Gastrocnemius medialis (tissue), 4 donors: ENCODE measurements around the gene CHRNA9. TPM values are rescaled to one million over a fixed set of nuclear protein-coding genes. Genes with fewer than 3 reads are reported as not detected.

Experiments used
- ATAC-seq, 2 donors: fragments of 150-250 bp; one replicate each; pipeline ENCODE4 v1.9.1; 2016
- DNase-seq, 2 donors: peaks; one replicate each; pipeline ENCODE4 v3.0.0-alpha.2; 2019
- H3K27ac ChIP-seq, 4 donors: fragments of 200-600 bp; sonication (generic); 1 replicate in 1 of 4; 2 replicates in 3 of 4; pipeline ENCODE4 v1.5.1; 2016 to 2018; ENCODE audit warnings: mild to moderate bottlenecking in 2 of 4, moderate library complexity in 1 of 4
- H3K27me3 ChIP-seq, 3 donors: fragments of 200-600 bp; sonication (generic) in 2 of 3; 1 replicate in 1 of 3; 2 replicates in 2 of 3; pipeline versions ENCODE4 v1.5.1 to v1.6.0; 2016 to 2019; ENCODE audit warnings: mild to moderate bottlenecking in 1 of 3, moderate library complexity in 1 of 3
- H3K36me3 ChIP-seq, 2 donors: fragments of 200-600 bp; sonication (generic) in 1 of 2; one replicate each; pipeline ENCODE4 v1.5.1; 2017 to 2018
- H3K4me1 ChIP-seq, 2 donors: fragments of 200-600 bp; sonication (generic) in 1 of 2; one replicate each; pipeline ENCODE4 v1.5.1; 2016 to 2017; ENCODE audit warnings: mild to moderate bottlenecking in 2 of 2
- H3K4me3 ChIP-seq, 4 donors: fragments of 200-600 bp; sonication (generic) in 3 of 4; 1 replicate in 1 of 4; 2 replicates in 3 of 4; pipeline ENCODE4 v1.5.1; 2016 to 2019; ENCODE audit warnings: mild to moderate bottlenecking in 2 of 4
- H3K9me3 ChIP-seq, 3 donors: fragments of 200-600 bp; sonication (generic) in 2 of 3; 1 replicate in 1 of 3; 2 replicates in 2 of 3; pipeline ENCODE4 v1.5.1; 2016 to 2019
- CTCF ChIP-seq, 5 experiments: fragments of 450-650 bp in 3 of 5; fragments of 200-600 bp in 2 of 5; sonication (generic) in 2 of 5; IDR thresholded peaks in 4 of 5; conservative IDR thresholded peaks in 1 of 5; 1 replicate in 4 of 5; 2 replicates in 1 of 5; pipeline ENCODE4 v1.5.1; 2016 to 2019; ENCODE audit warnings: antibody characterized with exemption in 5 of 5, mild to moderate bottlenecking in 3 of 5, moderate library complexity in 3 of 5
- POLR2A ChIP-seq, 2 donors: fragments of 450-650 bp; IDR thresholded peaks; one replicate each; pipeline ENCODE4 v1.6.1; 2017; ENCODE audit warnings: antibody characterized with exemption in 2 of 2, mild to moderate bottlenecking in 2 of 2, moderate library complexity in 2 of 2
- in situ Hi-C, 4 donors: fragments of 200-750 bp; cut with MboI; loops; one replicate each; pipeline versions ENCODE4 v1.15.0 to v1.8.0; 2017; ENCODE audit warnings: low sequenced_read_pairs in 4 of 4
- intact Hi-C: fragments of 100-400 bp; cut with DNase I; formaldehyde crosslinking; loops from one replicate; pipeline ENCODE4 v1.15.1; 2023; ENCODE audit warnings: low total_unique reads
- total RNA-seq, 4 donors: library from RNA; depleted of rRNA; stranded (reverse); fragments of >200 nt; gene quantifications; one replicate each; pipeline versions ENCODE4 v1.1.0 to v1.2.3, GENCODE V29; 2016

The CHRNA9 gene
- total RNA-seq, 4 donors from 2014 or later = not detected

DNA sequence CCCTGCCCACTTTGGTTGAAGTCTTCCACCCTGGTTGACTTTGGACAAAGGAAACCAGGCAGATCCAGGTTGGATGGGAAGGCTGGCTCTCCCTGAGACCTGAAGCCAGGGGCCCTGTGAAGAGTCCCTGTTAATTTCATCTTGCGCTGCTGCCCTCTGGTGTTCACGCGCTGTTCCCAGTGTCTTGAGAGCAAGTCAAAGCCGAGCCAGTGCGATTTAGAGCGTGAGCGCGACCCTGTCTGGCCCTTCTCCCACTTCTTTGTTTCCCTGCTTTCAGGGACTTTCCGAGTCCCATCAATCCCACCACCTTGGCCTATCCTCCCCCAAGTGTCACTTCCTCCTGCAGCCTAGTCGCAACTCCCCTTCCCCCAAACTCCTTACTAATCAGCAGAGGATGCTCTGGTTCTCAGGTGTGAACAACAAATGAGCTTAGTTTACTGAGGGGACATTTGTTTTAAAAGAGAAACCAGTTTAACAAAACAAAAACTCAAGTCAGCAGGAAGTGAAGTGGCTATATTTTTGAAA is 25.8 kb upstream of the CHRNA9 start:
- Histone ChIP-seq H3K27ac (no peak overlapping the region), H3K9me3 (no peaks in the 10 kb centered on the region), H3K4me3 (no peak overlapping the region), H3K4me1 (no peaks in the 10 kb centered on the region), H3K27me3 (no peaks in the 10 kb centered on the region), H3K36me3 (no peaks in the 10 kb centered on the region)
- in situ Hi-C loops = loop anchor here in 2 of 4 donors (25.0 kb wide), 2 partner anchors 247 to 847 kb away; partner anchors contain the start of genes LIAS (in 1 of the 2), N4BP2 (in 1 of the 2) and RPL9 (in 1 of the 2)
- ATAC-seq (peak; percentile 68 to 71), DNase-seq (peak; percentile 49 to 61)
- peak; percentile 57 to 83 (median 73) for TF ChIP-seq CTCF (IDR thresholded peaks at IDR 0.05 in 4 of 5, conservative IDR thresholded peaks at IDR 0.05 in 1 of 5)
- no peak for TF ChIP-seq POLR2A (IDR thresholded peaks at IDR 0.05)
- intact Hi-C loops = loop anchor here (1.0 to 2.0 kb wide), 2 partner anchors 159 to 253 kb away; partner anchors contain the start of gene N4BP2

DNA sequence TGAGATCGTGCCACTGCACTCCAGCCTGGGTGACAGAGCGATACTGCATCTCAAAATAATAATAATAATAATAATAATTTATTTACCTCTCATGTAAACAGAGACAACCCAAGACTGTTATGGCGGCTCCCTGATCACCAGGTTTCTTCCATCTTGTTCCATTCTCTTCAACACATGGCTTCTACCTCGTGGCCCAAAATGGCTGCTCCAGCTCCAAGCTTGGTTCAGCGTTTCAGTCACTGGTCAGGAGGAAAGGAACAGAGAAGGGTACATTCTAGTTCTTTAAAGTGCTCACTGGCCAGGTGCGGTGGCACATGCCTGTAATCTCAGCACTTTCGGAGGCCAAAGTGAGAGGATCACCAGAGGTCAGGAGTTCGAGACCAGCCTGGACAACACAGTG is 24.9 kb upstream of the CHRNA9 start:
- H3K27me3 ChIP-seq = no peaks in the 10 kb centered on the region
- TF ChIP-seq CTCF (IDR thresholded peaks at IDR 0.05 in 4 of 5, conservative IDR thresholded peaks at IDR 0.05 in 1 of 5) (no peak), POLR2A (IDR thresholded peaks at IDR 0.05) (no peak)
- intact Hi-C loops (no loop called here), in situ Hi-C loops (loop anchor here (5.0 to 25.0 kb wide), 5 partner anchors 158 to 848 kb away; partner anchors contain the start of genes N4BP2 (in 4 of the 4), LIAS (in 1 of the 4) and RPL9 (in 1 of the 4))
- ATAC-seq = no peak
- H3K4me1 ChIP-seq = no peaks in the 10 kb centered on the region
- H3K27ac ChIP-seq = no peak overlapping the region
- H3K36me3 ChIP-seq = no peaks in the 10 kb centered on the region
- no peaks in the 10 kb centered on the region for H3K9me3 ChIP-seq
- H3K4me3 ChIP-seq = no peak overlapping the region
- no peak for DNase-seq

- in situ Hi-C loops = loop anchor here (5.0 to 25.0 kb wide), 5 partner anchors 160 to 850 kb away; partner anchors contain the start of genes N4BP2 (in 4 of the 4), LIAS (in 1 of the 4) and RPL9 (in 1 of the 4)
- H3K4me1 ChIP-seq = peaks cover 0 to 3% of the 10 kb centered on the region in 2 donors
- intact Hi-C loops = no loop called here
- no peaks in the 10 kb centered on the region for H3K27me3 ChIP-seq
- ATAC-seq (no peak), DNase-seq (no peak)
- H3K9me3 ChIP-seq = no peaks in the 10 kb centered on the region
- TF ChIP-seq CTCF (IDR thresholded peaks at IDR 0.05 in 4 of 5, conservative IDR thresholded peaks at IDR 0.05 in 1 of 5) (no peak), POLR2A (IDR thresholded peaks at IDR 0.05) (no peak)
- H3K4me3 ChIP-seq = no peak overlapping the region
- no peak overlapping the region for H3K27ac ChIP-seq
- H3K36me3 ChIP-seq = no peaks in the 10 kb centered on the region
Measured at GRCh38 chr4:40311811-40312346, 23.3 kb upstream of the CHRNA9 start.

DNA sequence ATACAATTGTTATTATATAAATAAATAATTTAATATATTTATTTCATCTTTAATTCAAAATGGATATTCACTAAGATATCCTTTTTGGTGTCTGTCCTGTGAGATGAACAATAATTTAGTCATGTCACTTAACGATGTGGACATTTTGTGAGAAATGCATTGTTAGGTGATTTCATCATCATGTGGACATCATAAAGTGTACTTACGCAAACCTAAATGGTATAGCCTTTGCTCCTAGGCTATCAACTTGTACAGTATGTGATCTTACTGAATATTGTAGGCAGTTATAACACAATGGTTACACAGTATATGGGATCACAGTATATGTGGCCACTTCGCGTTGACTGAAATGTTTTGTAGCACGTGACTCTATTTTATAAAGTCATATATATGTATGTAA is 20.2 kb upstream of the CHRNA9 start:
- Histone ChIP-seq H3K4me1 (peaks cover 3 to 6% of the 10 kb centered on the region in 2 donors), H3K27me3 (no peaks in the 10 kb centered on the region), H3K27ac (no peak overlapping the region), H3K36me3 (no peaks in the 10 kb centered on the region), H3K9me3 (no peaks in the 10 kb centered on the region), H3K4me3 (no peak overlapping the region)
- TF ChIP-seq POLR2A (IDR thresholded peaks at IDR 0.05) (no peak), CTCF (IDR thresholded peaks at IDR 0.05 in 4 of 5, conservative IDR thresholded peaks at IDR 0.05 in 1 of 5) (no peak)
- in situ Hi-C loops (loop anchor here (5.0 to 25.0 kb wide), 5 partner anchors 163 to 853 kb away; partner anchors contain the start of genes N4BP2 (in 4 of the 4), LIAS (in 1 of the 4) and RPL9 (in 1 of the 4)), intact Hi-C loops (no loop called here)
- DNase-seq = no peak
- no peak for ATAC-seq
